H9 (cell line): Measurements from ENCODE around the gene SSTR1. TPM values are rescaled to one million over a fixed set of nuclear protein-coding genes. Genes with fewer than 3 reads are reported as not detected.

Experiments used
- DNase-seq: peaks from one replicate; pipeline ENCODE4 v3.0.0-alpha.2; 2017
- H2AFZ ChIP-seq: one replicate; pipeline ENCODE4 v1.6.1; 2013; ENCODE audit warnings: mild to moderate bottlenecking, low read length, control low read depth, moderate library complexity
- H2AK5ac ChIP-seq: 2 replicates; pipeline ENCODE4 v1.6.1; 2013; ENCODE audit warnings: low read length, control low read depth, mixed read lengths; ENCODE audit not compliant: insufficient read length
- H2BK120ac ChIP-seq: one replicate; pipeline ENCODE4 v1.6.1; 2013; ENCODE audit warnings: low read depth, mild to moderate bottlenecking, low read length, control low read depth, inconsistent platforms; ENCODE audit not compliant: poor library complexity, severe bottlenecking
- H2BK12ac ChIP-seq: 2 replicates; pipeline ENCODE4 v1.6.1; 2013; ENCODE audit warnings: low read length, control low read depth, mixed read lengths, low read depth; ENCODE audit not compliant: insufficient read length
- H2BK15ac ChIP-seq: 2 replicates; pipeline ENCODE4 v1.6.1; 2013; ENCODE audit warnings: low read depth, low read length, control low read depth
- H2BK20ac ChIP-seq: one replicate; pipeline ENCODE4 v1.6.1; 2013; ENCODE audit warnings: low read depth, mild to moderate bottlenecking, low read length, control low read depth, inconsistent platforms; ENCODE audit not compliant: poor library complexity, severe bottlenecking
- H2BK5ac ChIP-seq: 2 replicates; pipeline ENCODE4 v1.6.1; 2013; ENCODE audit warnings: low read length, control low read depth, mixed read lengths; ENCODE audit not compliant: insufficient read length
- H3K14ac ChIP-seq: 2 replicates; pipeline ENCODE4 v1.6.1; 2013; ENCODE audit warnings: low read length, control low read depth; ENCODE audit not compliant: insufficient read depth
- H3K18ac ChIP-seq: 2 replicates; pipeline ENCODE4 v1.6.1; 2013; ENCODE audit warnings: low read depth, mild to moderate bottlenecking, mixed read lengths, low read length, control low read depth; ENCODE audit not compliant: insufficient read length
- H3K23ac ChIP-seq: 2 replicates; pipeline ENCODE4 v1.6.1; 2013; ENCODE audit warnings: low read length, control low read depth, mixed read lengths, low read depth; ENCODE audit not compliant: insufficient read length
- H3K23me2 ChIP-seq: 2 replicates; pipeline ENCODE4 v1.6.1; 2013; ENCODE audit warnings: low read depth, mild to moderate bottlenecking, mixed read lengths, low read length, control low read depth; ENCODE audit not compliant: insufficient read length, poor library complexity, severe bottlenecking
- H3K27ac ChIP-seq: 2 replicates; pipeline ENCODE4 v1.5.1; 2013; ENCODE audit warnings: low read length, control low read depth, mixed read lengths, low read depth; ENCODE audit not compliant: insufficient read length
- H3K27me3 ChIP-seq: 2 replicates; pipeline ENCODE4 v1.6.1; 2013; ENCODE audit warnings: low read length, control low read depth, inconsistent platforms; ENCODE audit not compliant: insufficient read depth
- H3K4ac ChIP-seq: 2 replicates; pipeline ENCODE4 v1.6.1; 2013; ENCODE audit warnings: low read depth, mild to moderate bottlenecking, control low read depth, inconsistent platforms, low read length, moderate library complexity
- H3K4me1 ChIP-seq: 2 replicates; pipeline ENCODE4 v1.6.1; 2013; ENCODE audit warnings: low read length, control low read depth, inconsistent platforms; ENCODE audit not compliant: insufficient read depth
- H3K4me2 ChIP-seq: 2 replicates; pipeline ENCODE4 v1.6.1; 2013; ENCODE audit warnings: low read length, control low read depth, mixed read lengths; ENCODE audit not compliant: insufficient read length, insufficient read depth
- H3K56ac ChIP-seq: 2 replicates; pipeline ENCODE4 v1.6.1; 2013; ENCODE audit warnings: low read depth, mild to moderate bottlenecking, mixed read lengths, low read length, control low read depth; ENCODE audit not compliant: insufficient read length
- H3K79me1 ChIP-seq: 2 replicates; pipeline ENCODE4 v1.6.1; 2013; ENCODE audit warnings: low read depth, mild to moderate bottlenecking, moderate library complexity, low read length, control low read depth, inconsistent platforms; ENCODE audit not compliant: insufficient read depth, poor library complexity, severe bottlenecking
- H3K79me2 ChIP-seq: 2 replicates; pipeline ENCODE4 v1.6.1; 2013; ENCODE audit warnings: low read length, control low read depth, inconsistent platforms; ENCODE audit not compliant: insufficient read depth
- H3K9ac ChIP-seq: 2 replicates; pipeline ENCODE4 v1.6.1; 2013; ENCODE audit warnings: low read length, control low read depth, mixed read lengths; ENCODE audit not compliant: insufficient read length; ENCODE audit errors: extremely low read depth
- H3K9me3 ChIP-seq: one replicate; pipeline ENCODE4 v1.6.1; 2013; ENCODE audit warnings: low read depth, low read length, inconsistent platforms; ENCODE audit not compliant: control insufficient read depth
- H3T11ph ChIP-seq: one replicate; pipeline ENCODE4 v1.6.1; 2013; ENCODE audit warnings: mild to moderate bottlenecking, low read length, control low read depth, inconsistent platforms
- H4K20me1 ChIP-seq: one replicate; pipeline ENCODE4 v1.6.1; 2013; ENCODE audit not compliant: control insufficient read depth, insufficient read length, insufficient read depth
- H4K5ac ChIP-seq: 2 replicates; pipeline ENCODE4 v1.6.1; 2013; ENCODE audit warnings: low read depth, mild to moderate bottlenecking, mixed read lengths, low read length, control low read depth; ENCODE audit not compliant: insufficient read length
- H4K8ac ChIP-seq: replicated peaks from 2 replicates; pipeline ENCODE4 v1.6.1; 2013; ENCODE audit warnings: low read length, control low read depth, mixed read lengths, low read depth; ENCODE audit not compliant: insufficient read length
- H4K91ac ChIP-seq: 2 replicates; pipeline ENCODE4 v1.6.1; 2013; ENCODE audit warnings: low read depth, mild to moderate bottlenecking, moderate library complexity, mixed read lengths, low read length, control low read depth; ENCODE audit not compliant: insufficient read length
- H3K27ac Mint-ChIP-seq, 3 experiments: 2 replicates in 2 of 3; 3 replicates in 1 of 3; pipeline ENCODE4 v1.8.0; 2020 to 2021; ENCODE audit warnings: mixed read lengths in 3 of 3, mild to moderate bottlenecking in 1 of 3, moderate library complexity in 1 of 3
- H3K27me3 Mint-ChIP-seq: 2 replicates; pipeline ENCODE4 v1.8.0; 2021; ENCODE audit warnings: low read depth, mild to moderate bottlenecking, moderate library complexity, mixed read lengths
- H3K36me3 Mint-ChIP-seq, 3 experiments: 2 replicates in 2 of 3; 3 replicates in 1 of 3; pipeline ENCODE4 v1.8.0; 2020 to 2021; ENCODE audit warnings: low read depth in 3 of 3, mixed read lengths in 3 of 3; ENCODE audit not compliant: insufficient read depth in 1 of 3
- H3K4me1 Mint-ChIP-seq, 2 experiments: 2 replicates each; pipeline ENCODE4 v1.8.0; 2020; ENCODE audit warnings: mixed read lengths in 2 of 2
- H3K4me3 Mint-ChIP-seq, 2 experiments: 2 replicates in 1 of 2; 3 replicates in 1 of 2; pipeline ENCODE4 v1.8.0; 2020 to 2021; ENCODE audit warnings: mild to moderate bottlenecking in 2 of 2, mixed read lengths in 2 of 2, moderate library complexity in 1 of 2
- H3K9me3 Mint-ChIP-seq, 2 experiments: 2 replicates in 1 of 2; 3 replicates in 1 of 2; pipeline ENCODE4 v1.8.0; 2020; ENCODE audit warnings: mild to moderate bottlenecking in 2 of 2, mixed read lengths in 2 of 2, moderate library complexity in 1 of 2
- CTCF ChIP-seq: fragments of 200-600 bp; sonication (generic); conservative IDR thresholded peaks from 3 replicates; pipeline ENCODE4 v1.8.0; 2021; ENCODE audit warnings: antibody characterized with exemption, mild to moderate bottlenecking
- WGBS: extraction: QIAGEN DNeasy Blood & Tissue Kit; methylation state at CpG from one replicate; pipeline ENCODE4 v1.1.7; 2013; ENCODE audit warnings: missing lambda C conversion rate, low lambda C conversion rate, mixed read lengths; ENCODE audit not compliant: insufficient read length; ENCODE audit errors: extremely low coverage; 5-methylcytosine and 5-hydroxymethylcytosine counted together
- total RNA-seq: library from RNA; stranded (reverse); gene quantifications from 2 replicates; pipeline ENCODE4 v1.2.1, GENCODE V29; 2021

Gene SSTR1
- total RNA-seq, 1 experiment from 2014 or later = 0.98 TPM

GRCh38 chr14:38176379-38176778, 31.3 kb upstream of the SSTR1 start:
- no peak for DNase-seq
- no peak overlapping the region for H3K23ac ChIP-seq
- H3K4me3 Mint-ChIP-seq = no peak overlapping the region
- H4K20me1 ChIP-seq = no peaks in the 10 kb centered on the region
- no peak overlapping the region for H2BK15ac ChIP-seq
- H2AFZ ChIP-seq = no peak overlapping the region
- no peak overlapping the region for H2BK12ac ChIP-seq
- no peak overlapping the region for H2AK5ac ChIP-seq
- no peaks in the 10 kb centered on the region for H3K27me3 ChIP-seq
- peaks cover 15 to 38% (median 22%) of the 10 kb centered on the region in 3 experiments for H3K36me3 Mint-ChIP-seq
- no peak overlapping the region for H2BK20ac ChIP-seq
- no peak overlapping the region for H4K8ac ChIP-seq
- H2BK120ac ChIP-seq = no peak overlapping the region
- no peak overlapping the region for H3K9ac ChIP-seq
- no peak overlapping the region for H4K5ac ChIP-seq
- H3T11ph ChIP-seq = no peak overlapping the region
- H4K91ac ChIP-seq = no peak overlapping the region
- H3K14ac ChIP-seq = no peak overlapping the region
- H3K79me1 ChIP-seq = no peaks in the 10 kb centered on the region
- TF ChIP-seq CTCF = no peak
- peaks cover 10% of the 10 kb centered on the region in 2 experiments for H3K4me1 Mint-ChIP-seq
- no peak overlapping the region for H3K56ac ChIP-seq
- H3K79me2 ChIP-seq = no peaks in the 10 kb centered on the region
- H3K27me3 Mint-ChIP-seq = no peaks in the 10 kb centered on the region
- H3K27ac ChIP-seq = no peak overlapping the region
- no peak overlapping the region for H3K18ac ChIP-seq
- H3K4me2 ChIP-seq = no peak overlapping the region
- H3K9me3 Mint-ChIP-seq = peaks cover 14 to 16% of the 10 kb centered on the region in 2 experiments
- no peaks in the 10 kb centered on the region for H3K9me3 ChIP-seq
- H2BK5ac ChIP-seq = no peak overlapping the region
- H3K27ac Mint-ChIP-seq = no peak overlapping the region
- no peak overlapping the region for H3K4ac ChIP-seq
- no peaks in the 10 kb centered on the region; the same call in 1 of the 2 replicates for H3K4me1 ChIP-seq
- no peaks in the 10 kb centered on the region for H3K23me2 ChIP-seq
- WGBS = no CpG with 5 or more reads among the region's 1 CpG
